Mammary epithelial cell (primary cell): ENCODE measurements around the gene FOLR3.
"Not testable (repeated sequence)": the region's sequence is repeated elsewhere in the genome, so short reads cannot be mapped to it uniquely, and the experiment has no call there.

Experiments used
- EZH2 ChIP-seq: IDR thresholded peaks from 2 replicates; pipeline ENCODE4 v1.6.1; 2012; ENCODE audit warnings: low read length, inconsistent platforms, borderline replicate concordance
- TF ChIP-seq, protein P1 (sequence below), 2 donors: IDR thresholded peaks in 1 of 2; conservative IDR thresholded peaks in 1 of 2; 2 replicates each; pipeline ENCODE4 v1.5.1; 2011 to 2012; ENCODE audit warnings: inconsistent platforms in 2 of 2, low read length in 2 of 2, mild to moderate bottlenecking in 2 of 2, control low read depth in 1 of 2, low read depth in 1 of 2; ENCODE audit not compliant: insufficient read depth in 1 of 2; ENCODE audit errors: extremely low read depth in 1 of 2

DNA sequence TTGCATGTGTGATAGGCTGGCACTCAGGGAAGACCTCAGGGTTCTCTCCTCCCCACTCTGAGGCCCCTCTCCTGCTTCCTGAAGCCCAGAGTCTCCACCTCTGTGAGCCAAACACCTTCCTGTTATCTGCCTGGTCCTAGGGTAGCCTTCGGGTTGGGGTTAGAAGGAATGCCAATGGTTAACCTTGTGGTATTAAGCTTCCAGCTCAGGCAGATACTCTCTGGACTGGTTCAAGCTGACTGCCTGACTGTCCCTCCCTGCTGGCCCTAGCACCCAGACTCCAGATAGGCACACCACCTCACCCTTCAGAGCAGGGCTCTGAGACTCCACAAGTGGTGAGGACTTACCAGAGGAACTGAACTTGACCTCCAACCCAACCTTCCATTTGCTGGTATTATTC lies 7.0 kb downstream of the FOLR3 start:
- TF ChIP-seq, protein P1, sequence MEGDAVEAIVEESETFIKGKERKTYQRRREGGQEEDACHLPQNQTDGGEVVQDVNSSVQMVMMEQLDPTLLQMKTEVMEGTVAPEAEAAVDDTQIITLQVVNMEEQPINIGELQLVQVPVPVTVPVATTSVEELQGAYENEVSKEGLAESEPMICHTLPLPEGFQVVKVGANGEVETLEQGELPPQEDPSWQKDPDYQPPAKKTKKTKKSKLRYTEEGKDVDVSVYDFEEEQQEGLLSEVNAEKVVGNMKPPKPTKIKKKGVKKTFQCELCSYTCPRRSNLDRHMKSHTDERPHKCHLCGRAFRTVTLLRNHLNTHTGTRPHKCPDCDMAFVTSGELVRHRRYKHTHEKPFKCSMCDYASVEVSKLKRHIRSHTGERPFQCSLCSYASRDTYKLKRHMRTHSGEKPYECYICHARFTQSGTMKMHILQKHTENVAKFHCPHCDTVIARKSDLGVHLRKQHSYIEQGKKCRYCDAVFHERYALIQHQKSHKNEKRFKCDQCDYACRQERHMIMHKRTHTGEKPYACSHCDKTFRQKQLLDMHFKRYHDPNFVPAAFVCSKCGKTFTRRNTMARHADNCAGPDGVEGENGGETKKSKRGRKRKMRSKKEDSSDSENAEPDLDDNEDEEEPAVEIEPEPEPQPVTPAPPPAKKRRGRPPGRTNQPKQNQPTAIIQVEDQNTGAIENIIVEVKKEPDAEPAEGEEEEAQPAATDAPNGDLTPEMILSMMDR (conservative IDR thresholded peaks at IDR 0.05 in 1 of 2, IDR thresholded peaks at IDR 0.05 in 1 of 2; ENCODE audit: extremely low read depth in 1 of 2, insufficient read depth in 1 of 2, low read depth in 1 of 2, low read length in 2 of 2) = not testable (repeated sequence)
- not testable (repeated sequence) for TF ChIP-seq EZH2
